Adrenal gland (tissue), 12 donors: ENCODE measurements around the gene ACER1. TPM values are rescaled to one million over a fixed set of nuclear protein-coding genes. Genes with fewer than 3 reads are reported as not detected.

Experiments used
- DNase-seq, 7 donors: peaks; one replicate each; pipeline ENCODE4 v3.0.0-alpha.2; 2019 to 2020
- H3K27ac ChIP-seq, 5 donors: fragments of 200-600 bp; sonication (generic) in 4 of 5; 1 replicate in 3 of 5; 2 replicates in 2 of 5; pipeline versions ENCODE4 v1.5.1 to v1.8.0; 2016 to 2020; ENCODE audit warnings: mild to moderate bottlenecking in 1 of 5
- H3K27me3 ChIP-seq: fragments of 200-600 bp; 2 replicates; pipeline ENCODE4 v1.8.0; 2021
- H3K36me3 ChIP-seq, 2 donors: fragments of 200-600 bp; replicated peaks in 1 of 2; 1 replicate in 1 of 2; 2 replicates in 1 of 2; pipeline versions ENCODE4 v1.5.1 to v1.8.0; 2018 to 2022
- H3K4me1 ChIP-seq, 2 donors: fragments of 200-600 bp; replicated peaks in 1 of 2; 1 replicate in 1 of 2; 2 replicates in 1 of 2; pipeline versions ENCODE4 v1.5.1 to v1.8.0; 2018 to 2021
- H3K4me3 ChIP-seq, 4 donors: fragments of 200-600 bp; sonication (generic) in 3 of 4; one replicate each; pipeline ENCODE4 v1.5.1; 2016 to 2018
- H3K9me3 ChIP-seq, 3 donors: fragments of 200-600 bp; sonication (generic) in 1 of 3; replicated peaks in 1 of 3; 1 replicate in 2 of 3; 2 replicates in 1 of 3; pipeline versions ENCODE4 v1.5.1 to v1.8.0; 2016 to 2021
- CTCF ChIP-seq, 6 experiments: fragments of 450-650 bp in 4 of 6; fragments of 200-600 bp in 2 of 6; sonication (generic) in 1 of 6; IDR thresholded peaks; 1 replicate in 5 of 6; 2 replicates in 1 of 6; pipeline versions ENCODE4 v1.5.1 to v1.8.0; 2016 to 2021; ENCODE audit warnings: antibody characterized with exemption in 6 of 6, mild to moderate bottlenecking in 2 of 6, moderate library complexity in 1 of 6
- POLR2A ChIP-seq, 2 donors: fragments of 450-650 bp; IDR thresholded peaks; one replicate each; pipeline ENCODE4 v1.6.1; 2017; ENCODE audit warnings: antibody characterized with exemption in 2 of 2, mild to moderate bottlenecking in 2 of 2, moderate library complexity in 1 of 2
- WGBS, 4 donors: extraction: QIAGEN DNeasy Blood & Tissue Kit in 2 of 4; methylation state at CpG; one replicate each; pipeline versions ENCODE4 v1.1.5 to v1.1.7; 2013 to 2017; 5-methylcytosine and 5-hydroxymethylcytosine counted together
- intact Hi-C, 2 donors: fragments of 100-400 bp; cut with DNase I; formaldehyde crosslinking; loops; one replicate each; pipeline versions ENCODE4 v1.14.1 to v1.15.0; 2022 to 2023
- polyA plus RNA-seq, 3 donors: library from polyadenylated mRNA; stranded (reverse); fragments of 200-250 nt in 2 of 3; fragments of 350-450 nt in 1 of 3; fragmentation: Illumina TruSeq in 1 of 3; extraction: RNeasy Lipid Tissue Mini Kit (QIAGEN cat#74804) in 1 of 3; gene quantifications; one replicate each; pipeline ENCODE4 v1.2.3, GENCODE V29; 2013 to 2014
- total RNA-seq, 9 donors: library from RNA; depleted of rRNA in 4 of 9; stranded (reverse); fragments of >200 nt in 4 of 9; fragments of 120-200 nt in 1 of 9; fragmentation: NEBNext Ultra II Directional in 1 of 9; extraction: Animal tissue kit (Norgen Biotek cat#: 25700) in 1 of 9; gene quantifications; one replicate each; pipeline versions ENCODE4 v1.1.0 to v1.2.4, GENCODE V29; 2013 to 2023
- donor health status: healthy with polysubstance abuse.
- donor health status: Bipolar disorder and iron deficiency.
- donor health status: DM: yes; HTN: yes; CAD: no.
- donor health status: DM: no; HTN: no; CAD: no.
- donor health status: DM: no; HTN: no; CAD: no.
- donor health status: DM: yes; HTN: yes; CAD: no.

Gene ACER1
- total and polyA plus RNA-seq, 12 donors: 0.11 to 0.16 TPM; not detected in 10

- no peak overlapping the region for H3K4me3 ChIP-seq
- TF ChIP-seq POLR2A (IDR thresholded peaks at IDR 0.05) (no peak), CTCF (IDR thresholded peaks at IDR 0.05) (no peak)
- H3K9me3 ChIP-seq: no peaks in the 10 kb centered on the region
- intact Hi-C loops: no loop called here
- H3K4me1 ChIP-seq: peaks cover 34 to 76% of the 10 kb centered on the region in 2 donors
- WGBS, 4 donors: 70 to 80% (median 74%) methylated on average over 12 of the region's 12 CpGs
- peak in 6 of 7 donors; percentile 52 to 73 (median 57) for DNase-seq
- no peaks in the 10 kb centered on the region for H3K36me3 ChIP-seq
- H3K27me3 ChIP-seq: no peaks in the 10 kb centered on the region
- H3K27ac ChIP-seq: peak overlapping the region in 3 of 5 donors; percentile 39 to 97 (median 94)
These were observed 57.0 kb downstream of the ACER1 start for GRCh38 chr19:6276447-6276846.

GRCh38 chr19:6275170-6275744 is 58.2 kb downstream of the ACER1 start:
- Histone ChIP-seq H3K4me1 (peaks cover 41 to 85% of the 10 kb centered on the region in 2 donors), H3K4me3 (no peak overlapping the region), H3K9me3 (no peaks in the 10 kb centered on the region), H3K36me3 (peaks cover 0 to 3% of the 10 kb centered on the region in 2 donors), H3K27ac (peak overlapping the region in 4 of 5 donors; percentile 78 to 97 (median 88)), H3K27me3 (no peaks in the 10 kb centered on the region)
- intact Hi-C loops: no loop called here
- TF ChIP-seq CTCF (IDR thresholded peaks at IDR 0.05): no peak
- TF ChIP-seq POLR2A (IDR thresholded peaks at IDR 0.05): no peak
- WGBS, 4 donors: 87 to 92% (median 90%) methylated on average over 18 of the region's 18 CpGs
- no peak for DNase-seq

GRCh38 chr19:6274756-6275155 is 58.7 kb downstream of the ACER1 start:
- Histone ChIP-seq H3K9me3 (no peaks in the 10 kb centered on the region), H3K4me3 (no peak overlapping the region), H3K36me3 (peaks cover 0 to 8% of the 10 kb centered on the region in 2 donors), H3K27me3 (no peaks in the 10 kb centered on the region), H3K4me1 (peaks cover 41 to 84% of the 10 kb centered on the region in 2 donors), H3K27ac (peak overlapping the region; percentile 78 to 97 (median 88))
- intact Hi-C loops: no loop called here
- peak in 1 of 7 donors; percentile 22 for DNase-seq
- TF ChIP-seq CTCF (IDR thresholded peaks at IDR 0.05) (no peak), POLR2A (IDR thresholded peaks at IDR 0.05) (no peak)
- WGBS, 4 donors: 81 to 91% (median 87%) methylated on average over 10 to 15 of the region's 15 CpGs

GRCh38 chr19:6273701-6274601 is 59.5 kb downstream of the ACER1 start:
- Histone ChIP-seq H3K9me3 (no peaks in the 10 kb centered on the region), H3K27ac (peak overlapping the region; percentile 78 to 97 (median 88)), H3K4me3 (peak overlapping the region in 1 of 4 donors; percentile 38), H3K27me3 (no peaks in the 10 kb centered on the region), H3K4me1 (peaks cover 41 to 84% of the 10 kb centered on the region in 2 donors), H3K36me3 (peaks cover 0 to 16% of the 10 kb centered on the region in 2 donors)
- intact Hi-C loops: no loop called here
- 11 to 15% (median 13%) methylated on average over 13 to 30 of the region's 30 CpGs for WGBS, 4 donors
- TF ChIP-seq POLR2A (IDR thresholded peaks at IDR 0.05): peak in 1 of 2 donors; percentile 65
- peak in 1 of 6 experiments; percentile 1 for TF ChIP-seq CTCF (IDR thresholded peaks at IDR 0.05)
- DNase-seq: peak; percentile 78 to 95 (median 95)
